DND-41 (cell line): ENCODE data around the gene RNF151.
"Not testable (repeated sequence)": the region's sequence is repeated elsewhere in the genome, so short reads cannot be mapped to it uniquely, and the experiment has no call there.

Experiments
- CTCF ChIP-seq: IDR thresholded peaks from 2 replicates; pipeline ENCODE4 v1.5.1; 2012; ENCODE audit warnings: borderline replicate concordance, low read length, moderate library complexity, mild to moderate bottlenecking; ENCODE audit not compliant: poor library complexity, severe bottlenecking; ENCODE audit errors: extremely low read depth
- EZH2 ChIP-seq: IDR thresholded peaks from 3 replicates; pipeline ENCODE4 v1.6.1; 2012; ENCODE audit warnings: borderline replicate concordance, low read depth, mild to moderate bottlenecking, moderate library complexity, low read length, inconsistent platforms; ENCODE audit not compliant: severe bottlenecking

DNA sequence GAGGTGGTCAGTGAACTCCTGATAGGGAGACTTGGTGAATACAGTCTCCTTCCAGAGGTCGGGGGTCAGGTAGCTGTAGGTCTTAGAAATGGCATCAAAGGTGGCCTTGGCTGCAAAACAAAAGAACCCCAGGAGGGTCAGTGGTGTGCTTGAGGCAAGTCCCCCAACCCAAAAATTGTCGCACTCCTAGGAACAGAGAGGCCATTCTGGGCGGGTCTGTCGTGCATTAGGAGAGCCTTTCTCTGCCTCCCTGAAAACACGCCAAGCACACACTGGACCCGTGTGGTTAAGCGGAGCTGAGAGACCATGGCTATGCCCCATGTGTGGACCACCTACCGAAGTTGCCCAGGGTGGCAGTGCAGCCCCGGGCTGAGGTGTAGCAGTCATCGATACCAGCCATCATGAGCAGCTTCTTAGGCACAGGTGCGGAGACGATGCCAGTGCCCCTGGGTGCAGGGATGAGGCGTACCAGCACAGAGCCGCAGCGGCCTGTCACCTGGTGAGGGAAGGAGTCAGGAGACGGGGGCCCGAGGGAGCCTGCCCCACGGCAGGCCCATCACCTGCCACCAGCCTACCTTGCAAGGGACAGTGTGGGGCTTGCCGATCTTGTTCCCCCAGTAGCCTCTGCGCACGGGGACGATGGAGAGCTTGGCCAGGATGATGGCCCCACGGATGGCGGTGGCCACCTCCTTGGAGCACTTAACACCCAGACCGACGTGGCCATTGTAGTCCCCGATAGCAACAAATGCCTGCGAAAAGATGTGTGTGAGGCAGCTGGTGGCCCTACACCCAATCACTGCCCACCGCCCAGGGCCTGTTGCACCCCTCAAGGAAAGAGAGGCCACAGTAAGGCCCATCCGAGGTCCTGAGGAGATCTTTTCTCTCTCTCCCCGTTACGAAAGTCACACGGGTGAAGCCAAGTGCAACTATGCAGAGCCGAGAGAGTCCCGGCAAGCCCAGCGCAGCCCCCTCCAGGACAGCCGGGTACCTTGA lies 4.2 kb upstream of the RNF151 start:
- not testable (repeated sequence) for TF ChIP-seq CTCF, EZH2
